MV-4-11 (cell line): Measurements from ENCODE around the gene SNX1.
"Not testable (repeated sequence)": the region's sequence is repeated elsewhere in the genome, so short reads cannot be mapped to it uniquely, and the experiment has no call there.

Source experiments
- DNase-seq: peaks from one replicate; lab custom pipeline; 2025; lab: John Stamatoyannopoulos, UW

The SNX1 gene

GRCh38 chr15:64095795-64096667, at the start of gene SNX1:
TSS of gene SNX1 (plus strand) at chr15:64095982. CDS start at chr15:64096014, 32 bp downstream.
- peak; percentile 89 for DNase-seq

- DNase-seq, result peak; percentile 34
Observed at GRCh38 chr15:64046421-64047153, 49.2 kb upstream of the SNX1 start, which contains the start of gene DAPK2. TSS of gene DAPK2 (minus strand) at chr15:64046485. CDS start at chr15:64040261, 6,224 bp downstream.

- peak; percentile 85 for DNase-seq
Observed at GRCh38 chr15:64048781-64049460, 46.9 kb upstream of the SNX1 start.

- DNase-seq, result no peak
Observed at GRCh38 chr15:64050281-64051092, 45.3 kb upstream of the SNX1 start.

GRCh38 chr15:64051093-64051402, 44.7 kb upstream of the SNX1 start:
- DNase-seq, result no peak

GRCh38 chr15:64051407-64052259, 44.1 kb upstream of the SNX1 start:
- no peak for DNase-seq

- DNase-seq, result no peak
Observed at GRCh38 chr15:64052925-64053491, 42.8 kb upstream of the SNX1 start.

- DNase-seq, result not testable (repeated sequence)
Observed at GRCh38 chr15:64053674-64054073, 42.1 kb upstream of the SNX1 start.

GRCh38 chr15:64058279-64058678, 37.5 kb upstream of the SNX1 start:
- DNase-seq, result no peak

GRCh38 chr15:64059104-64059503, 36.7 kb upstream of the SNX1 start:
- DNase-seq, result peak; percentile 66

GRCh38 chr15:64060716-64061115, 35.1 kb upstream of the SNX1 start:
- no peak for DNase-seq

GRCh38 chr15:64066451-64066850, 29.3 kb upstream of the SNX1 start:
- no peak for DNase-seq

- peak; percentile 73 for DNase-seq
Observed at GRCh38 chr15:64067564-64068030, 28.2 kb upstream of the SNX1 start.

GRCh38 chr15:64068133-64068532, 27.6 kb upstream of the SNX1 start:
- no peak for DNase-seq

- no peak for DNase-seq
Observed at GRCh38 chr15:64070106-64070505, 25.7 kb upstream of the SNX1 start.

- DNase-seq, result peak; percentile 31
Observed at GRCh38 chr15:64070965-64071851, 24.6 kb upstream of the SNX1 start.

- DNase-seq, result no peak
Observed at GRCh38 chr15:64071931-64072765, 23.6 kb upstream of the SNX1 start.

GRCh38 chr15:64072812-64073211, 23.0 kb upstream of the SNX1 start:
- no peak for DNase-seq
